Thyroid gland (tissue), 4 donors: Measurements from ENCODE around the gene HEPACAM.

Source experiments
- POLR2A ChIP-seq, 2 donors: fragments of 450-650 bp; IDR thresholded peaks; one replicate each; pipeline ENCODE4 v1.6.1; 2017; ENCODE audit warnings: antibody characterized with exemption in 2 of 2, mild to moderate bottlenecking in 2 of 2, moderate library complexity in 1 of 2
- TF ChIP-seq, protein P1 (sequence below), 6 experiments: fragments of 200-600 bp in 3 of 6; fragments of 450-650 bp in 3 of 6; sonication (generic) in 3 of 6; IDR thresholded peaks; one replicate each; pipeline ENCODE4 v1.5.1; 2016 to 2019; ENCODE audit warnings: antibody characterized with exemption in 6 of 6, mild to moderate bottlenecking in 2 of 6, inconsistent platforms in 1 of 6, moderate library complexity in 1 of 6

DNA sequence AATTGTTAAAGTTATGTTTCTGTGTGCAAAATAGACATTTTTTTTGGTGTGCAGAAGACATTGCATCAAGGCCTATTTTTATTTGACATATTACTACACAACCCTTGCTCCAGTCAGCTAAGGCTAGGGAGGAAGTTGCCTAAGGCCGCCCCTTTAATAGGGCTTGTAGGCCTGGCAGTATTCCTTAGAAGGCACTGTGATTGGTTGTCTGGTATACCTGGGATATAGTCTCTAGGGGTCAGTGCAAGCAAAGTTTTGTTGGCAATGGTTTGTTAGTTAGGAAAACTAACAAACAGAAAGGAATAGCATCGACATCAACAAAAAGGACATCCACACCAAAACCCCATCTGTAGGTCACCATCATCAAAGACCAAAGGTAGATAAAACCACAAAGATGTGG is 35.1 kb upstream of the HEPACAM start:
- TF ChIP-seq, protein P1, sequence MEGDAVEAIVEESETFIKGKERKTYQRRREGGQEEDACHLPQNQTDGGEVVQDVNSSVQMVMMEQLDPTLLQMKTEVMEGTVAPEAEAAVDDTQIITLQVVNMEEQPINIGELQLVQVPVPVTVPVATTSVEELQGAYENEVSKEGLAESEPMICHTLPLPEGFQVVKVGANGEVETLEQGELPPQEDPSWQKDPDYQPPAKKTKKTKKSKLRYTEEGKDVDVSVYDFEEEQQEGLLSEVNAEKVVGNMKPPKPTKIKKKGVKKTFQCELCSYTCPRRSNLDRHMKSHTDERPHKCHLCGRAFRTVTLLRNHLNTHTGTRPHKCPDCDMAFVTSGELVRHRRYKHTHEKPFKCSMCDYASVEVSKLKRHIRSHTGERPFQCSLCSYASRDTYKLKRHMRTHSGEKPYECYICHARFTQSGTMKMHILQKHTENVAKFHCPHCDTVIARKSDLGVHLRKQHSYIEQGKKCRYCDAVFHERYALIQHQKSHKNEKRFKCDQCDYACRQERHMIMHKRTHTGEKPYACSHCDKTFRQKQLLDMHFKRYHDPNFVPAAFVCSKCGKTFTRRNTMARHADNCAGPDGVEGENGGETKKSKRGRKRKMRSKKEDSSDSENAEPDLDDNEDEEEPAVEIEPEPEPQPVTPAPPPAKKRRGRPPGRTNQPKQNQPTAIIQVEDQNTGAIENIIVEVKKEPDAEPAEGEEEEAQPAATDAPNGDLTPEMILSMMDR (IDR thresholded peaks at IDR 0.05), result no peak
- no peak for TF ChIP-seq POLR2A (IDR thresholded peaks at IDR 0.05)
